C1 segment of cervical spinal cord (tissue), 14 donors: ENCODE measurements around the gene TK2.
"Not testable (repeated sequence)": the region's sequence is repeated elsewhere in the genome, so short reads cannot be mapped to it uniquely, and the experiment has no call there.

Experiments used
- DNase-seq, 14 donors: peaks; one replicate each; lab custom pipeline; 2025; lab: John Stamatoyannopoulos, UW

Gene TK2

GRCh38 chr16:66507731-66508239 lies 42.1 kb downstream of the TK2 start:
- DNase-seq, result no peak

DNA sequence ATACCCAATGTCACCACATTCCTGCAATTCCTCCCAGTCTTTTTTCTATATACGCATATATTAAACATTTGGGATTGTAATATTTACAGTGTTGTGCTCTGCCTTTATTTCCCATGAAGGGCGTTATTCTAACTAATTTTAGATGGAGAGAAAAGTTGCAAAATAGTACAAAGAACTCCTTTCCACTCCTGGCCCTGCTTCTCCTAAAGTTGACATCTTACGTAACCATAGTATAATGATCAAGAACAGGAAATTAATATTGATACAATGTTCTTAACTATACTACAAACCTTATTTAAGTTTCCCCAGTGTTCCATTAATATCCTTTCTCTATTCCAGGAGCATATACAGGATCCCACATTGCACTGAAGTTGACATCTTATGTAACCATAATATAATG lies 46.3 kb downstream of the TK2 start:
- no peak for DNase-seq

DNA sequence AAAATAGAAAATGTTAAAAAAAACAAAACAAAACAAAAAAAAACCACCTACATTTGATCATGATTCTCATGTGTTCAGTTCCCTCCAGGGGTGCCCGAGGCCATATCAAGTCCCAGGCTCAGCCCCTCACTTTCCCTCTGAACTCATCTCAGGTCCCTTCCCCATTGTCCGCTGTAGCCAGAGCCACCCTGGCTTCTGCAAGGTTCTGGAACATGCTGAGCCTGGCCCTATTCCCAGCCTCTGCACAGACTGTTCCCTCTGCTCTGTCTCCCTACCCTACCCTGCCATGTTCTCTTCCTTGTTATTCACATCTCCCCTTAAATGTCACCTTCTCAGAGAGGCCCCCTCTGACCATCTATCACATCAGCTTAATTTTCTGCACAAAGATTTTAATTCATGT lies 46.9 kb downstream of the TK2 start:
- DNase-seq, result peak in 9 of 14 donors; percentile 16 to 58 (median 41)

DNA sequence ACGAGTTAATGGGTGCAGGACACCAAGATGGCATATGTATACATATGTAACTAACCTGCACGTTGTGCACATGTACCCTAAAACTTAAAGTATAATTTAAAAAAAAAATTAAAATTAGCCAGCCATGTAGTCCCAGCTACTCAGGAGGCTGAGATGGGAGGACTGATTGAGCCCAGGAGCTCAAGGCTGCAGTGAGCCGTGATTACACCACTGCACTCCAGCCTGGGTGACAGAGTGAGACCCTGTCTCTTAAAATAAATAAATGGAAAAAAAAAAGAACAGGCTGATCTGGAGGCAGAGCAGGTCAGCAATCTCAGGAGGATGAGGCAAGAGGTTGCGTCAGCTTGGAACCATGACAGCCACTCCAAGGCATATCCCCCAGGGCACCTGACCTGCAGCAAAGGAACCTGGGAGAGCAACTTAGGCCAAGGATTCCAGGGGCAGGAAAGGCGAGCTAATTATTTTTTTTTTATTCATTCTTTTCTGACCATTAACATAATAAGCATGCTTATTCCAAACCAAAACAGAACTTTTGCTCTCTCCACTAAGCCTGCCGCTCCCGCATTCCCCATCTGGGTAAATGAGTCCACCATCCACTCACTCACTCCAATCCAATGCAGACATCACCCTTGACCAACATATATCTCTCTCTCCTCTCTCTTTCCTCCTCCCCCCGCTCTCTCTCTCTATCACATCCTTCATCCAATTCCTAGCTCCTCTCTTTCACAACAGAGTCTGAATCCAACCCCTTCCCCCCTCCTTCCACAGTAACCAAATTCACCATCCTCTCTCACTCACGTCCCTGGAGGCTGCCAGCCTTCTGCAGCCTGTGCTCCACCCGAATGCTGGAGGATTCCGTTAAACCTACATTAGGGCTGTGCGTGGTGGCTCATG lies 47.7 kb downstream of the TK2 start:
- DNase-seq, result peak in 1 of 14 donors; percentile 27

GRCh38 chr16:66501563-66501962 lies 48.4 kb downstream of the TK2 start:
- not testable (repeated sequence) for DNase-seq

DNA sequence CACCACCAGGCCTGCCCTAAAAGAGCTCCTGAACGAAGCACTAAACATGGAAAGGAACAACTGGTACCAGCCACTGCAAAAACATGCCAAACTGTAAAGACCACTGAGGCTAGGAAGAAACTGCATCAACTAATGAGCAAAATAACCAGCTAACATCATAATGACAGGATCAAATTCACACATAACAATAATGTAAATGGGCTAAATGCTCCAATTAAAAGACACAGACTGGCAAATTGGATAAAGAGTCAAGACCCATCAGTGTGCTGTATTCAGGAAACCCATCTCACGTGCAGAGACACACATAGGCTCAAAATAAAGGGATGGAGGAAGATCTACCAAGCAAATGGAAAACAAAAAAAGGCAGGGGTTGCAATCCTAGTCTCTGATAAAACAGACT lies 52.0 kb downstream of the TK2 start:
- DNase-seq, result not testable (repeated sequence)

- DNase-seq, result not testable (repeated sequence)
These were observed 53.7 kb downstream of the TK2 start for GRCh38 chr16:66496226-66496625.

- no peak for DNase-seq
These were observed 54.5 kb downstream of the TK2 start for GRCh38 chr16:66495440-66495839.

- no peak for DNase-seq
These were observed 55.0 kb downstream of the TK2 start for GRCh38 chr16:66494916-66495315.

- DNase-seq, result no peak
These were observed 56.2 kb downstream of the TK2 start for GRCh38 chr16:66493490-66494401.

DNA sequence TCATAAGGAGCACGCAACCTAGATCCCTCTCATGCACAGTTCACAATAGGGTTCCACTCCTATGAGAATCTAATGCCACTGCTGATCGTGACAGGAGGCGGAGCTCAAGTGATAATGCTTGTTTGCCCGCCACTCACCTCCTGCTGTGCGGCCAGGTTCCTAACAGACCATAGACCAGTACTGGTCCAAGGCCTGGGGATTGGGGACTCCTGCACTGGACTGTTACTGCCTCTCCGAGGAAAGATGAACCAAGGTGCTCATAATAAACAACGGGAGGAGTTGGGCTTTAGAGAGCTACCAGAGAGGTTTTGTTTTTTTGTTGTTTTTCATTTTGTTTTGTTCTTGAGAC lies 58.2 kb downstream of the TK2 start:
- no peak for DNase-seq

GRCh38 chr16:66490774-66491715 lies 58.9 kb downstream of the TK2 start:
- no peak for DNase-seq

DNA sequence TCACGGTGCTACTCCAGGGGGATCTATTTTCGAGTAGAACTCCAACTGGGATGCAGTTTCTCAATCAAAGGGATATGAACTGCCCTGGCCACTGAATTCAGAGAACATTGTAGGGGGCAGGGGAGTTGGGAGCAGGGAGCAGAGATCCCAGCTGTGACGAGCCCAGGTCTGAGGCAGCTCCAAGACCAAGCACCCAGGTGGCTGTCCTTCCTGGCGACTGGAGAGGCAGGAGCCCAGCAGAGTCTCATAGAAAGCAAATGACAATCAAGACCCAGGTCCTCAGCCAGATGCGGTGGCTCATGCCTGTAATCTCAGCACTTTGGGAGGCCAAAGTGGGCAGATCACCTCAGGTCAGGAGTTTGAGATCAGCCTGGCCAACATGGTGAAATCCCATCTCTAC lies 60.1 kb downstream of the TK2 start:
- no peak for DNase-seq

DNA sequence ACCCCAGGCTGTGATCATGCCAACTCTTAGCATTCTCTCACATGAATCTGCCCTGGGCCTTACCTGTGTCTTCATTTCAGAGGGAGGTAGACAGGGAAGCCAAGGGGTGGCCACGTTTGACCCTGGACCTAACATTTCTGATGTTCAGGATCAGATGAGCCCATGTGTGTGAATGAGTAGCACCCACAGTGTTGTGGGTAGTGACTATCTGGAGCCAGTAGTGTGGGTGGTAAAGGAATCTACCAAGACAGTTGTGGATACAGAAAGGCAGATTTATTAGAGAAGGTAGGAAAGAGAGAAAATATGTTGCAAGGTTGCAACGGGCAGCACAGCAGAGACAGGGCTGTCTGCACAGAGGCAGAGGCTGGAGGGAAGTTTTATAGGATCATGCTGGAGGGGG lies 60.5 kb downstream of the TK2 start:
- no peak for DNase-seq

DNA sequence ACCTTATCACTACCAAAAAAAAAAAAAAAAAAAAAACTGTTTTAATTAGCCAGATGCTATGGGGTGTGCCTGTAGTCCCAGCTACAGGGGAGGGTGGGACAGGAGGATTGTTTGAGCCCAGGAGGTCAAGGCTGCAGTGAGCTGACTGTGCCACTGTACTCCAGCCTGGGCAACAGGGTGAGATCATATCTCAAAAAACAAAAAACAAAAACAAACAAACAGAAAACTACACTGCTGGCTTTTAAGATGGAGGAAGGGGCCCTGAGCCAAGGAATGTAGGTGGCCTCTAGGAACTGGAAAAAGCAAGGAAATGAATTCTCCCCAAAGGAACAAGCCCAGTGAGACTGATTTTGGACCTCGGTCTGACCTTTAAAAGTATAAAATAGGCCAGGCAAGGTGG lies 61.4 kb downstream of the TK2 start:
- DNase-seq, result no peak

GRCh38 chr16:66487580-66488275 lies 62.2 kb downstream of the TK2 start:
- DNase-seq, result no peak

GRCh38 chr16:66486773-66487579 lies 62.9 kb downstream of the TK2 start:
- peak in 4 of 14 donors; percentile 11 to 47 (median 30) for DNase-seq

GRCh38 chr16:66486199-66486772 lies 63.6 kb downstream of the TK2 start:
- no peak for DNase-seq

DNA sequence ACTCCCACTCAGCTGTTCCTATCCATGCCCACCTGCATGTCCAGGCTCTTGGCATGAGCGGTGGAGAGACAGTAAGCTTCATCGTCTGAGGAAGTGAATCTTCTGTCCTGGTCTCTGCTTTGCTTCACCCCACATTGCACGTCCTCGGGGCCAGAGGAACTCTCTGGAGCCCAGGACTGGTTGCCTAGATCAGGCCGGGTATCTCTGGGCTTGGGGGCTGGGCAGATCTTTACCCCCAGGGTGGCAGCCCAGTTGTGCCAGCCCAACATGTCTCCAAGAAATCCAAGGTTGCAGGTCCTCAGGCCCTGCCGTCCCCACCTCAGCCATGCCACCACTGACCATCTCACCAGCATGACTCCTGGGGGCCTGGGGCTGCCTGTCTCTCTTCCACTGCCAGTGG lies 64.5 kb downstream of the TK2 start:
- DNase-seq, result no peak
